Fibroblast of villous mesenchyme (primary cell): Measurements from ENCODE around the gene CCDC137. TPM values are rescaled to one million over a fixed set of nuclear protein-coding genes. Genes with fewer than 3 reads are reported as not detected.

Experiments
- DNase-seq: peaks from one replicate; pipeline ENCODE4 v3.0.0-alpha.2; 2010; ENCODE audit warnings: low read depth
- H3K4me3 ChIP-seq: 2 replicates; pipeline ENCODE4 v1.5.1; 2011; ENCODE audit warnings: low read depth, mild to moderate bottlenecking, low read length
- CTCF ChIP-seq: IDR thresholded peaks from 2 replicates; pipeline ENCODE4 v1.5.1; 2012; ENCODE audit warnings: low read depth, mild to moderate bottlenecking, low read length; ENCODE audit not compliant: insufficient read depth
- small RNA-seq: library from RNA; depleted of rRNA; stranded (forward); fragments of <200 nt; gene quantifications from one replicate; pipeline ENCODE3, GENCODE V24; 2012
- total RNA-seq: library from RNA; depleted of rRNA; stranded (reverse); fragments of >200 nt; gene quantifications from 2 replicates; pipeline ENCODE4 v1.2.3, GENCODE V29; 2012

The CCDC137 gene
- total RNA-seq, 1 donor = 7.8 TPM

- no peak overlapping the region for H3K4me3 ChIP-seq
- DNase-seq = no peak
- no peak for TF ChIP-seq CTCF
These were observed 55.9 kb downstream of the CCDC137 start for GRCh38 chr17:81722184-81723120.

Small RNA genes lying within 50 kb of the gene (small RNA-seq; reads per million reads assigned to genes)
- not detected for gene MIR6786

Other genes with a start within 250 kb of the CCDC137 start
- 10,242 and 13,686 TPM in 2 replicates for gene ACTG1, start 153.9 kb upstream of the CCDC137 start, total RNA-seq
- gene FSCN2, start 138.4 kb upstream of the CCDC137 start, total RNA-seq = 1.7 and 3.5 TPM in 2 replicates
- gene FAAP100, start 114.4 kb upstream of the CCDC137 start, total RNA-seq = 27.6 and 40.3 TPM in 2 replicates
- gene NPLOC4, start 29.6 kb upstream of the CCDC137 start, total RNA-seq = 96.7 and 108 TPM in 2 replicates
- gene TSPAN10, start 29.5 kb upstream of the CCDC137 start, total RNA-seq = 1.7 and 2.3 TPM in 2 replicates
- not detected in 2 replicates for gene PDE6G, start 10.2 kb upstream of the CCDC137 start, total RNA-seq
- 23.7 and 28.0 TPM in 2 replicates for gene OXLD1, start 132 bp upstream of the CCDC137 start, total RNA-seq
- gene ARL16, start 17.1 kb downstream of the CCDC137 start, total RNA-seq = 22.9 and 27.4 TPM in 2 replicates
- gene HGS, start 17.3 kb downstream of the CCDC137 start, total RNA-seq = 75.1 and 94.4 TPM in 2 replicates
- 12.1 and 12.6 TPM in 2 replicates for gene MRPL12, start 36.6 kb downstream of the CCDC137 start, total RNA-seq
- gene SLC25A10, start 45.5 kb downstream of the CCDC137 start, total RNA-seq = 13.8 and 14.2 TPM in 2 replicates
- not detected in 2 replicates for gene GCGR, start 137.4 kb downstream of the CCDC137 start, total RNA-seq
- 55.7 and 96.6 TPM in 2 replicates for gene MCRIP1, start 166.6 kb downstream of the CCDC137 start, total RNA-seq
- gene PPP1R27, start 168.3 kb downstream of the CCDC137 start, total RNA-seq = not detected in 2 replicates
- 735 and 809 TPM in 2 replicates for gene P4HB, start 193.8 kb downstream of the CCDC137 start, total RNA-seq
- 106 and 181 TPM in 2 replicates for gene ARHGDIA, start 204.6 kb downstream of the CCDC137 start, total RNA-seq
- 120 and 134 TPM in 2 replicates for gene ALYREF, start 224.8 kb downstream of the CCDC137 start, total RNA-seq
- 101 and 150 TPM in 2 replicates for gene ANAPC11, start 225.0 kb downstream of the CCDC137 start, total RNA-seq
- 0.43 and 0.64 TPM in 2 replicates for gene NPB, start 235.5 kb downstream of the CCDC137 start, total RNA-seq
- 70.8 and 73.1 TPM in 2 replicates for gene PCYT2, start 244.7 kb downstream of the CCDC137 start, total RNA-seq